IgD-negative memory B cell (primary cell): Measurements from ENCODE around the gene GPR107. TPM values are rescaled to one million over a fixed set of nuclear protein-coding genes. Genes with fewer than 3 reads are reported as not detected.

Source experiments
- H3K27ac Mint-ChIP-seq, 3 donors: one replicate each; pipeline ENCODE4 v1.8.0; 2020 to 2022; ENCODE audit warnings: mild to moderate bottlenecking in 3 of 3, mixed read lengths in 3 of 3, moderate library complexity in 1 of 3
- H3K27me3 Mint-ChIP-seq: one replicate; pipeline ENCODE4 v1.8.0; 2021; ENCODE audit warnings: mixed read lengths
- H3K36me3 Mint-ChIP-seq: one replicate; pipeline ENCODE4 v1.8.0; 2020; ENCODE audit warnings: mild to moderate bottlenecking, mixed read lengths
- H3K4me1 Mint-ChIP-seq, 3 donors: one replicate each; pipeline ENCODE4 v1.8.0; 2020 to 2022; ENCODE audit warnings: mixed read lengths in 3 of 3, mild to moderate bottlenecking in 1 of 3
- H3K4me3 Mint-ChIP-seq, 4 donors: one replicate each; pipeline ENCODE4 v1.8.0; 2020 to 2022; ENCODE audit warnings: mild to moderate bottlenecking in 4 of 4, mixed read lengths in 4 of 4, moderate library complexity in 3 of 4
- H3K9me3 Mint-ChIP-seq, 3 donors: one replicate each; pipeline ENCODE4 v1.8.0; 2020 to 2021; ENCODE audit warnings: mixed read lengths in 3 of 3, mild to moderate bottlenecking in 1 of 3
- polyA plus RNA-seq: library from polyadenylated mRNA; unstranded; fragments of 300-500 nt; fragmentation: Illumina TruSeq; gene quantifications from one replicate; pipeline ENCODE4 v1.2.3, GENCODE V29; 2021

GPR107 gene
- polyA plus RNA-seq, 1 donor from 2014 or later, result 2.1 TPM

- Mint-ChIP-seq H3K27me3 (no peaks in the 10 kb centered on the region), H3K4me1 (peaks cover 0 to 4% (median 4%) of the 10 kb centered on the region in 3 donors), H3K36me3 (peaks cover 8% of the 10 kb centered on the region), H3K4me3 (no peak overlapping the region), H3K27ac (no peak overlapping the region), H3K9me3 (no peaks in the 10 kb centered on the region)
Observed at GRCh38 chr9:130118841-130119518, 65.3 kb downstream of the GPR107 start.

DNA sequence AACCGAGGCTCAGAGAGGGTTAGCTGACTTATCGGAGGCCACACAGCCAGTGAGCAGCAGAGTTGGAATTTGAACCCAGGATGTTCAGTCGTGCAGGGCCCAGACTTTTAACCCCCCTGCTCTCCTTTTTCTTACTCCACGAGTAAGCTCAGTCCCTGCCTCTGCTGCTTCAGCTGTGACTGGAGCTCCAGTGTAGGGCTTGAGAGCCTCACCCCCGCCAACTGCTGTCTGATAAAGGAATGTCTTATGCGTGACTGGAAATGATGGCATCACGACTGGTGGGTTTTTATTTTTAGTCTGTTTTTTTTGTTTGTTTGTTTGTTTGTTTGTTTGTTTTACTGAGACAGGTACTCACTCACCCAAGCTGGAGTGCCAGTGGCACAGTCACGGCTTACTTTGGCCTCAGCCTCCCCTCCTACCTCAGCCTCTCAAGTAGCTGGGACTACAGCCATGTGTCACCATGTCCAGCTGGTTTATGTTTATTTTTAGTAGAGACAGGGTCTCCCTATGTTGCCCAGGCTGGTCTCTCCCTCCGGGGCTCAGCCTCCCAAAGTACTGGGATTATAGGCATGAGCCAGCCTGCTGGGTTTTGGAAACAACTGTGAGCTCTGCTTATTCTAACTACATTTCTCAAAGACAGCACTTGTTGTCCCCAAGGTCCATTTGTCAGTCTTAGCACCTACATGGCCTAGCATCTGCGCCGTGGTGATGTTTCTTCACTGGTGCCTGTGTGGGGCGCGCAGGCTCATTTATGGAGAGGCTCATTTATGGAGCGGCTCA, 66.0 kb downstream of the GPR107 start:
- Mint-ChIP-seq H3K9me3 (no peaks in the 10 kb centered on the region), H3K4me3 (no peak overlapping the region), H3K4me1 (peaks cover 0 to 4% (median 4%) of the 10 kb centered on the region in 3 donors), H3K36me3 (peaks cover 10% of the 10 kb centered on the region), H3K27ac (no peak overlapping the region), H3K27me3 (no peaks in the 10 kb centered on the region)

DNA sequence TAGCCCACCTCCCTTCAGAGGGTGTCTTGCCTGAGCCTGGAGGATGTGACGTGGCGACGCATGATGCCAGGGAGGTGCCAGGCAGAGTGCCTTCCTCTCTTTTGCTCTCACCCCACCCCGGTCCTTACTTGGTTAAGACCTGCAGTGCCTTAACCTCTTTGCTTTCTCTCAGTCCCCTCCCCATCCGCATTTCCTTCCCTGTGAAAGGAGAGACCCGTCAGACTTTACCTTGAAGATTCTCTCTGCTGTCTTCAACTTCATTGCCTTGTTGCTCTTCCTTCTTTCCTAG, 66.5 kb downstream of the GPR107 start:
- Mint-ChIP-seq H3K27ac (no peak overlapping the region), H3K4me1 (peaks cover 0 to 4% (median 4%) of the 10 kb centered on the region in 3 donors)

DNA sequence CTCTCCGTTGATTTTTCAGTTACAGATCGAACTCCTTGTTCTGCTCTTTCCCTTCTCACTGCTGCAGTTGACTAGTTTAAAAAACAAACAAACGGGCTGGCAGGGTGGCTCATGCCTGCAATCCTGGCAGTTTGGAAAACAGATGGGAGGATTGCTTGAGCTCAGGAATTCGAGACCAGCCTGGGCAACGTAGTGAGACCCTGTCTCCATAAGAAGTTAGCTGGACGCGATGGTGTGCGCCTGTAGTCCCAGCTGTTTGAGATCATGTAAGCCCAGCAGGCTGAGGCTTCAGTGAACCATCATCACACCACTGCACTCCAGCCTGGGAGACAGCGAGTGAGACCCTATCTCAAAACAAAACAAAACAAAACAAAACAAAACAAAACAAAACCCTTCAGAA, 67.1 kb downstream of the GPR107 start:
- H3K27me3 Mint-ChIP-seq, result no peaks in the 10 kb centered on the region
- peaks cover 0 to 4% (median 3%) of the 10 kb centered on the region in 3 donors for H3K4me1 Mint-ChIP-seq
- no peaks in the 10 kb centered on the region for H3K9me3 Mint-ChIP-seq
- H3K4me3 Mint-ChIP-seq, result no peak overlapping the region
- H3K36me3 Mint-ChIP-seq, result peaks cover 9% of the 10 kb centered on the region
- H3K27ac Mint-ChIP-seq, result no peak overlapping the region

More for the DNA sequence above, 66.5 kb downstream of the GPR107 start:
- H3K27me3 Mint-ChIP-seq, result no peaks in the 10 kb centered on the region
- H3K9me3 Mint-ChIP-seq, result no peaks in the 10 kb centered on the region
- no peak overlapping the region for H3K4me3 Mint-ChIP-seq
- H3K36me3 Mint-ChIP-seq, result peaks cover 10% of the 10 kb centered on the region

GRCh38 chr9:130122456-130122855, 68.8 kb downstream of the GPR107 start:
- peaks cover 8% of the 10 kb centered on the region for H3K36me3 Mint-ChIP-seq
- H3K27ac Mint-ChIP-seq, result peak overlapping the region in 1 of 3 donors; percentile 32
- peak overlapping the region in 1 of 4 donors; percentile 83 for H3K4me3 Mint-ChIP-seq
- no peaks in the 10 kb centered on the region for H3K9me3 Mint-ChIP-seq
- peaks cover 8 to 14% (median 10%) of the 10 kb centered on the region in 3 donors for H3K4me1 Mint-ChIP-seq
- H3K27me3 Mint-ChIP-seq, result no peaks in the 10 kb centered on the region

GRCh38 chr9:130124085-130124860, 70.6 kb downstream of the GPR107 start:
- peaks cover 8% of the 10 kb centered on the region for H3K36me3 Mint-ChIP-seq
- peaks cover 23 to 29% (median 25%) of the 10 kb centered on the region in 3 donors for H3K4me1 Mint-ChIP-seq
- H3K27ac Mint-ChIP-seq, result no peak overlapping the region
- no peaks in the 10 kb centered on the region for H3K9me3 Mint-ChIP-seq
- no peak overlapping the region for H3K4me3 Mint-ChIP-seq
- H3K27me3 Mint-ChIP-seq, result no peaks in the 10 kb centered on the region

DNA sequence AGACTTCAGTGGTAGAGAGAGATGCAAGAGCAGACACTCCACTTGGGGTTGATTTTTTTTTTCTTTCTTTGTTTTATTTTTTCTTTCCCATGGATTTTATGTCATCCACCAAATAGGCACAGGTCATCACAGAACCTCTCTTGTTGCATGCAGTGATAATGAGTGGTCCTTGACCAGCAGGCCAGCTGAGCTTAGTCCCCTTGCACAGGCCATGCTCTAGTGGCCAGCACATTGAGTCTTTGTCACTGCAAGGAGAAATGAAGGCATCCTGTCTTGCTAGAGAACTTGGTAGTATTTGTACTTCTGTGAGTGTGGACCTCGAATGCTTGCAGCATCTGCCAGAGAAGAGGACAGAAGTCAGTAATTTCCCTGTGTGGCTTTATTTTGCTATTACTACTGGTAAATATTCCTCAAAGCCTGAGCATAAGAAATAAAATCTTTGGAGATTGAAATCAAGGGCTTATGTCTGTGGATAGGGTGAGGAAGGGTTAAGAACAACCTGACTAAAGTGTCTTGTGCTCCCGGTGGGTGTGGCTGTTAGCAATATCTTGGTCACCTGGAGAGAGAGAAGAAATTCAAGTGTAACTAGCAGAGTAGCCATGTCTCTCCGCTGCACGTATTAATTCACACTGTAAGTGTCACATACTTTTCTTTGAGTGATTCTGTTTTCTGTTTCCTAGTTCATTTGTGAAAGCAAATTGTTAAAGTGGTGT, 73.2 kb downstream of the GPR107 start:
- peak overlapping the region in 2 of 3 donors; percentile 35 to 65 for H3K27ac Mint-ChIP-seq
- peaks cover 3% of the 10 kb centered on the region for H3K36me3 Mint-ChIP-seq
- H3K27me3 Mint-ChIP-seq, result no peaks in the 10 kb centered on the region
- peak overlapping the region in 2 of 4 donors; percentile 2 to 3 for H3K4me3 Mint-ChIP-seq
- peaks cover 28 to 39% (median 32%) of the 10 kb centered on the region in 3 donors for H3K4me1 Mint-ChIP-seq
- no peaks in the 10 kb centered on the region for H3K9me3 Mint-ChIP-seq

- Mint-ChIP-seq H3K4me3 (peak overlapping the region; percentile 75 to 93 (median 89)), H3K27me3 (no peaks in the 10 kb centered on the region), H3K9me3 (no peaks in the 10 kb centered on the region), H3K4me1 (peaks cover 30 to 35% (median 34%) of the 10 kb centered on the region in 3 donors), H3K27ac (peak overlapping the region; percentile 94 to 99 (median 98)), H3K36me3 (peaks cover 2% of the 10 kb centered on the region)
Observed at GRCh38 chr9:130128251-130128650, 74.5 kb downstream of the GPR107 start.

GRCh38 chr9:130128733-130129431, 75.2 kb downstream of the GPR107 start:
- Mint-ChIP-seq H3K9me3 (no peaks in the 10 kb centered on the region), H3K27ac (peak overlapping the region; percentile 94 to 99 (median 98)), H3K36me3 (peaks cover 2% of the 10 kb centered on the region), H3K4me3 (peak overlapping the region; percentile 75 to 93 (median 89)), H3K4me1 (peaks cover 30 to 35% (median 34%) of the 10 kb centered on the region in 3 donors), H3K27me3 (no peaks in the 10 kb centered on the region)

GRCh38 chr9:130129432-130130061, 75.8 kb downstream of the GPR107 start:
- Mint-ChIP-seq H3K4me1 (peaks cover 31 to 35% (median 34%) of the 10 kb centered on the region in 3 donors), H3K36me3 (no peaks in the 10 kb centered on the region), H3K4me3 (peak overlapping the region; percentile 75 to 93 (median 89)), H3K27ac (peak overlapping the region; percentile 94 to 99 (median 98)), H3K9me3 (no peaks in the 10 kb centered on the region), H3K27me3 (no peaks in the 10 kb centered on the region)

- peak overlapping the region in 1 of 3 donors; percentile 4 for H3K27ac Mint-ChIP-seq
- peaks cover 5% of the 10 kb centered on the region for H3K36me3 Mint-ChIP-seq
- no peaks in the 10 kb centered on the region for H3K9me3 Mint-ChIP-seq
- H3K27me3 Mint-ChIP-seq, result no peaks in the 10 kb centered on the region
- H3K4me3 Mint-ChIP-seq, result peak overlapping the region in 1 of 4 donors; percentile 77
- H3K4me1 Mint-ChIP-seq, result peaks cover 24 to 27% (median 25%) of the 10 kb centered on the region in 3 donors
Observed at GRCh38 chr9:130132746-130133145, 79.0 kb downstream of the GPR107 start.

DNA sequence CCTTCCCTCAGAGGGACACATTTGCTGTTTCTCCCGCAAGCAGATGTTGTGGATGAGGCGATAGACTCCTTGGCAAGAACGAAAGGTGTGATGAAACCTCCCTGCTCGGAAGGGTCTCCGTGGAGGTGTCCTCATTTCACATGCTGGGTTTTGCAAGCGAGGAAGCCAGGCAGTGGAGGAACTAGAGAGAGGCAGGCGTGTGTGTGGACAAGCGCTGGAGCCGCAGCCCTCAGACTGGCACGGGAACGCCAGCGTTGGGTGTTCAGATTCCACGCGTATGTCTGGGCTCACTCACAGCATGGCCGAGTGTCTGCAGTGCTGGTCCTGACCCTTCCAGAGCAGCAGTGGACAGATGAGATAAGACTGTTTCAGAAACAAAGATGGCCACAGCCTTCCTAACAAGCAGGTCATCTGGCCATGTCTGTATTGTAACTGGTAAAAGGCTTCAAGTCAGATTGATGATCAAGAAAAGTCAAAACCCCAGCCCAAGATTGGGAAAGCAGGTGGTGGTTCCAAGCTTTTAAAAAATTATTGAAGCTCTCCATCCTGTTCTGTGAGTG, 83.5 kb downstream of the GPR107 start:
- H3K27me3 Mint-ChIP-seq, result no peaks in the 10 kb centered on the region
- no peak overlapping the region for H3K4me3 Mint-ChIP-seq
- peaks cover 5 to 9% (median 6%) of the 10 kb centered on the region in 3 donors for H3K4me1 Mint-ChIP-seq
- peaks cover 5% of the 10 kb centered on the region for H3K36me3 Mint-ChIP-seq
- H3K9me3 Mint-ChIP-seq, result no peaks in the 10 kb centered on the region
- no peak overlapping the region for H3K27ac Mint-ChIP-seq

DNA sequence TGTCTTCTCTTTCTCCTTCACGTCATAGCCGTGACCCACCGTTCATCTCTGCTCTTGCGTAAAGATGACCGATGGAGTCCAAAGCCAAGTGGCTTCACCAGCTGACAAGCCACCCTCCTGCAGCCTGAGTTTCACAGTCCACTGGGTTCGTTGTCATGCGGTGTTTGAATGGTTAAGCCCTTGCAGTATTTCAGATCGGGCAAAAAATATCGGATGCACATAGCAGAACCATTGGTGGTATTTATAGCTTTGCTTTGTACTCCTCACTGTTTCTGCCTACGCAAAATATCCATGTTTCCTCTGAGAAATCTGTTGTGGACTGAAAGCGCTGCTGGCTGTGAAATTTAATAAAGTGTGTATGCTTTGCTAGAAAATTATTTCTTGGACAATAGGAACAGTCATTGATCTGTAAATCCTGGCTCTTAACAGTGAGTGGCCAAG, 84.0 kb downstream of the GPR107 start:
- H3K9me3 Mint-ChIP-seq, result no peaks in the 10 kb centered on the region
- H3K27ac Mint-ChIP-seq, result no peak overlapping the region
- no peak overlapping the region for H3K4me3 Mint-ChIP-seq
- H3K4me1 Mint-ChIP-seq, result peaks cover 5 to 9% (median 6%) of the 10 kb centered on the region in 3 donors
- H3K27me3 Mint-ChIP-seq, result no peaks in the 10 kb centered on the region
- H3K36me3 Mint-ChIP-seq, result peaks cover 5% of the 10 kb centered on the region
